Measurements from ENCODE around the gene PTRH1. TPM values are rescaled to one million over a fixed set of nuclear protein-coding genes. Genes with fewer than 3 reads are reported as not detected.

The PTRH1 gene
- total and polyA plus RNA-seq, 2 of the 13 experiments (the other 11 are each of a cell fraction or from before 2014, with no cell fraction given), result 4.0 to 10.4 TPM

DNA sequence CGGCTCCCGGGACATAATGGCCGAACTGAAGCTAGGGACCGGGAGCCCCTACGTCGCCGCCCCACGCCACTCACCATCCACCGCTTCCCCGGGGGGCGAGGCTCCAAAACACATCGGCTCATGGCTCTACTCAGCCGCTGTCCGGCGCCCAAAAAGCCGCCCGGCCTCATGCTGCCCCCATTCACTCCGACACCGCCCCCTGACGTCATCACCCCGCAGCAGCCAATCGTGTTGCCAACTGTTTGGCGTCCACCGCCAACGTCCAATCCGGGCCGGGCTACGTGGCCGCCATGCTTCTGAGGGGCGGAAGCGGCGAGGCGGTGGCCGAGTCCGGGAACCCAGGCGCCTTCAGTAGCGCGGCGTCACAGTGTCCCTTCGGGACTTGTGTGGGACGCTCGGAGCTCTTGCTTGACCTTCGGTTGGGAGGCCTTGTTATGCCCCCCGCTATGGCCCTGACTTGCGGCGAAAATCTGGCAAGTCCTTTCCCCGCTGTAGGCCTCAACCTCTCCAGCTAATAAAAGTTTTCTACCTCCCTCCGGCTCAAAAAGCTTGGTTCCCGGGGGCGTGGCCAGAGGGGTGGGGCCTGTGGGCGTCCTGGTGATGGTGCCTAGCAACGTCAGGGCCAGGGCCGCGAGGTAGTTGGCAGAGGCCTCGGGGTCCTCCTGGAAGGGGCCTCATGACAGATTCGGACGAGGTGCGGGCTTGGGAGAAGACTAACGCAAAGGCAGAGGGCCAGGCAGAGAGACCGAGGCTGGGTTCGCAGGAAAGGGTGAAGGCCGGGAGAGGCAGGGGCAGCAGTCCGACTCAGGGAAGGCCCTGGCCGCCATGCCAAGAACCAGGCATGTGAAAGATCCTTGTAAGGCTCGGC is at the start of gene PTRH1, which contains the start of gene TTC16 (continued):
- TF ChIP-seq, protein P1, sequence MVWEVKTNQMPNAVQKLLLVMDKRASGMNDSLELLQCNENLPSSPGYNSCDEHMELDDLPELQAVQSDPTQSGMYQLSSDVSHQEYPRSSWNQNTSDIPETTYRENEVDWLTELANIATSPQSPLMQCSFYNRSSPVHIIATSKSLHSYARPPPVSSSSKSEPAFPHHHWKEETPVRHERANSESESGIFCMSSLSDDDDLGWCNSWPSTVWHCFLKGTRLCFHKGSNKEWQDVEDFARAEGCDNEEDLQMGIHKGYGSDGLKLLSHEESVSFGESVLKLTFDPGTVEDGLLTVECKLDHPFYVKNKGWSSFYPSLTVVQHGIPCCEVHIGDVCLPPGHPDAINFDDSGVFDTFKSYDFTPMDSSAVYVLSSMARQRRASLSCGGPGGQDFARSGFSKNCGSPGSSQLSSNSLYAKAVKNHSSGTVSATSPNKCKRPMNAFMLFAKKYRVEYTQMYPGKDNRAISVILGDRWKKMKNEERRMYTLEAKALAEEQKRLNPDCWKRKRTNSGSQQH (CRISPR knock-in tag; IDR thresholded peaks at IDR 0.05; ENCODE audit: low read depth), result no peak
- TF ChIP-seq ZNF747 (CRISPR knock-in tag; IDR thresholded peaks at IDR 0.05; ENCODE audit: borderline replicate concordance) (no peak), KAT2B (IDR thresholded peaks at IDR 0.05; ENCODE audit: borderline replicate concordance, low read depth, low read length) (no peak), ZNF124 (CRISPR knock-in tag; IDR thresholded peaks at IDR 0.05) (0 out of 2 replicates have a peak, but pooled peaks have one; percentile 15), HDAC2 (CRISPR knock-in tag; IDR thresholded peaks at IDR 0.05) (peak; percentile 59), POLR2AphosphoS5 (IDR thresholded peaks at IDR 0.05; ENCODE audit: low read depth, low read length) (peak; percentile 29; the same call in 1 of the 2 replicates), HNRNPK (IDR thresholded peaks at IDR 0.05; ENCODE audit: low read depth, low read length, poor library complexity, severe bottlenecking) (no peak), ZNF30 (CRISPR knock-in tag; IDR thresholded peaks at IDR 0.05) (no peak), FIP1L1 (IDR thresholded peaks at IDR 0.05; ENCODE audit: borderline replicate concordance, insufficient read depth, low read depth, low read length) (no peak), FOXO1 (CRISPR knock-in tag; IDR thresholded peaks at IDR 0.05) (no peak; the same call in 1 of the 2 replicates), NR2C2 (CRISPR knock-in tag; IDR thresholded peaks at IDR 0.05; ENCODE audit: borderline replicate concordance) (peak; percentile 80), HNRNPUL1 (IDR thresholded peaks at IDR 0.05; ENCODE audit: low read depth, low read length) (no peak), NFIB (CRISPR knock-in tag; IDR thresholded peaks at IDR 0.05; ENCODE audit: borderline replicate concordance) (no peak), ZNF720 (CRISPR knock-in tag; IDR thresholded peaks at IDR 0.05) (0 out of 2 replicates have a peak, but pooled peaks have one; percentile 50), TBX3 (IDR thresholded peaks at IDR 0.05; ENCODE audit: borderline replicate concordance) (no peak), JUND (CRISPR knock-in tag; IDR thresholded peaks at IDR 0.05) (0 out of 2 replicates have a peak, but pooled peaks have one; percentile 39), RBAK (CRISPR knock-in tag; IDR thresholded peaks at IDR 0.05) (no peak), MAZ (IDR thresholded peaks at IDR 0.05; ENCODE audit: borderline replicate concordance, low read depth, low read length) (no peak), MAZ (CRISPR knock-in tag; IDR thresholded peaks at IDR 0.05; ENCODE audit: low read depth) (peak; percentile 69; the same call in 1 of the 2 replicates), ZMYM3 (CRISPR knock-in tag; IDR thresholded peaks at IDR 0.05) (no peak), SMARCC2 (IDR thresholded peaks at IDR 0.05) (no peak)
- TF ChIP-seq, protein P2, sequence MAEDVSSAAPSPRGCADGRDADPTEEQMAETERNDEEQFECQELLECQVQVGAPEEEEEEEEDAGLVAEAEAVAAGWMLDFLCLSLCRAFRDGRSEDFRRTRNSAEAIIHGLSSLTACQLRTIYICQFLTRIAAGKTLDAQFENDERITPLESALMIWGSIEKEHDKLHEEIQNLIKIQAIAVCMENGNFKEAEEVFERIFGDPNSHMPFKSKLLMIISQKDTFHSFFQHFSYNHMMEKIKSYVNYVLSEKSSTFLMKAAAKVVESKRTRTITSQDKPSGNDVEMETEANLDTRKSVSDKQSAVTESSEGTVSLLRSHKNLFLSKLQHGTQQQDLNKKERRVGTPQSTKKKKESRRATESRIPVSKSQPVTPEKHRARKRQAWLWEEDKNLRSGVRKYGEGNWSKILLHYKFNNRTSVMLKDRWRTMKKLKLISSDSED (CRISPR knock-in tag; IDR thresholded peaks at IDR 0.05), result no peak
- TF ChIP-seq, protein P3, sequence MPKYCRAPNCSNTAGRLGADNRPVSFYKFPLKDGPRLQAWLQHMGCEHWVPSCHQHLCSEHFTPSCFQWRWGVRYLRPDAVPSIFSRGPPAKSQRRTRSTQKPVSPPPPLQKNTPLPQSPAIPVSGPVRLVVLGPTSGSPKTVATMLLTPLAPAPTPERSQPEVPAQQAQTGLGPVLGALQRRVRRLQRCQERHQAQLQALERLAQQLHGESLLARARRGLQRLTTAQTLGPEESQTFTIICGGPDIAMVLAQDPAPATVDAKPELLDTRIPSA (CRISPR knock-in tag; IDR thresholded peaks at IDR 0.05; ENCODE audit: borderline replicate concordance), result no peak
- TF ChIP-seq, protein P4, sequence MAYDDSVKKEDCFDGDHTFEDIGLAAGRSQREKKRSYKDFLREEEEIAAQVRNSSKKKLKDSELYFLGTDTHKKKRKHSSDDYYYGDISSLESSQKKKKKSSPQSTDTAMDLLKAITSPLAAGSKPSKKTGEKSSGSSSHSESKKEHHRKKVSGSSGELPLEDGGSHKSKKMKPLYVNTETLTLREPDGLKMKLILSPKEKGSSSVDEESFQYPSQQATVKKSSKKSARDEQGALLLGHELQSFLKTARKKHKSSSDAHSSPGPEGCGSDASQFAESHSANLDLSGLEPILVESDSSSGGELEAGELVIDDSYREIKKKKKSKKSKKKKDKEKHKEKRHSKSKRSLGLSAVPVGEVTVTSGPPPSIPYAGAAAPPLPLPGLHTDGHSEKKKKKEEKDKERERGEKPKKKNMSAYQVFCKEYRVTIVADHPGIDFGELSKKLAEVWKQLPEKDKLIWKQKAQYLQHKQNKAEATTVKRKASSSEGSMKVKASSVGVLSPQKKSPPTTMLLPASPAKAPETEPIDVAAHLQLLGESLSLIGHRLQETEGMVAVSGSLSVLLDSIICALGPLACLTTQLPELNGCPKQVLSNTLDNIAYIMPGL (CRISPR knock-in tag; IDR thresholded peaks at IDR 0.05; ENCODE audit: borderline replicate concordance in 1 of 2, low read depth in 1 of 2), result peak; percentile 21 to 22; a peak in 2 of 4 replicates
